T-helper 2 cell treated with Interferon-gamma antibody and Interleukin-4, amounts not matched to agents 100 ng/mL and 5 ng/mL, for 36 hours (primary cell): Measurements from ENCODE around the gene ICAM2. TPM values are rescaled to one million over a fixed set of nuclear protein-coding genes. Genes with fewer than 3 reads are reported as not detected.
"Not testable (repeated sequence)": the region's sequence is repeated elsewhere in the genome, so short reads cannot be mapped to it uniquely, and the experiment has no call there.

ENCODE experiments used
- intact Hi-C: fragments of 100-400 bp; cut with micrococcal nuclease; formaldehyde crosslinking; loops from one replicate; pipeline ENCODE4 v1.15.1; 2023
- total RNA-seq: library from RNA; stranded (reverse); gene quantifications from 2 replicates; pipeline ENCODE4 v1.2.3, GENCODE V29; 2022

ICAM2 gene
- total RNA-seq, 1 donor from 2014 or later, result 98.1 TPM

- intact Hi-C loops, result not testable (repeated sequence)
Measured at GRCh38 chr17:63982641-63983040, 37.8 kb downstream of the ICAM2 start.

GRCh38 chr17:63978272-63979200 lies 41.9 kb downstream of the ICAM2 start:
- intact Hi-C loops, result no loop called here

- intact Hi-C loops, result no loop called here
Measured at GRCh38 chr17:63976702-63977101, 43.7 kb downstream of the ICAM2 start.

- intact Hi-C loops, result no loop called here
Measured at GRCh38 chr17:63975541-63976092, 44.8 kb downstream of the ICAM2 start.

GRCh38 chr17:63974594-63975192 lies 45.7 kb downstream of the ICAM2 start:
- intact Hi-C loops, result no loop called here

- intact Hi-C loops, result no loop called here
Measured at GRCh38 chr17:63973930-63974593, 46.4 kb downstream of the ICAM2 start.

- intact Hi-C loops, result no loop called here
Measured at GRCh38 chr17:63973247-63973646, 47.2 kb downstream of the ICAM2 start.

GRCh38 chr17:63972796-63973195 lies 47.6 kb downstream of the ICAM2 start, which contains the start of gene SCN4A:
Gene SCN4A, minus strand, starts transcription at chr17:63972918. Its CDS starts 77 bp downstream, at chr17:63972841.
- intact Hi-C loops, result no loop called here

- intact Hi-C loops, result no loop called here
Measured at GRCh38 chr17:63969278-63969677, 51.2 kb downstream of the ICAM2 start.

- intact Hi-C loops, result no loop called here
Measured at GRCh38 chr17:63967953-63968352, 52.5 kb downstream of the ICAM2 start.

- intact Hi-C loops, result no loop called here
Measured at GRCh38 chr17:63966646-63967264, 53.7 kb downstream of the ICAM2 start.

- intact Hi-C loops, result no loop called here
Measured at GRCh38 chr17:63963123-63963522, 57.3 kb downstream of the ICAM2 start.

- intact Hi-C loops, result no loop called here
Measured at GRCh38 chr17:63962298-63962744, 58.1 kb downstream of the ICAM2 start.

GRCh38 chr17:63961355-63962212 lies 58.8 kb downstream of the ICAM2 start:
- intact Hi-C loops, result no loop called here

GRCh38 chr17:63960430-63960829 lies 60.0 kb downstream of the ICAM2 start:
- intact Hi-C loops, result no loop called here

- intact Hi-C loops, result no loop called here
Measured at GRCh38 chr17:63960006-63960405, 60.4 kb downstream of the ICAM2 start.

- intact Hi-C loops, result no loop called here
Measured at GRCh38 chr17:63956296-63956920, 64.0 kb downstream of the ICAM2 start.

GRCh38 chr17:63955791-63956190 lies 64.6 kb downstream of the ICAM2 start:
- intact Hi-C loops, result no loop called here

- intact Hi-C loops, result no loop called here
Measured at GRCh38 chr17:63955232-63955631, 65.2 kb downstream of the ICAM2 start.
